MM.1S (cell line): ENCODE measurements around the gene KRT12.

Experiments
- DNase-seq: peaks from one replicate; pipeline ENCODE4 v3.0.0-alpha.2; 2015
- H2AFZ ChIP-seq: fragments of 300-600 bp; sonication (generic); 2 replicates; pipeline ENCODE4 v1.6.0; 2016; ENCODE audit warnings: antibody characterized with exemption, low read length
- H3F3A ChIP-seq: fragments of 300-600 bp; sonication (generic); 2 replicates; pipeline ENCODE4 v1.6.1; 2016; ENCODE audit warnings: mild to moderate bottlenecking, antibody characterized with exemption, low read length, moderate library complexity, mixed read lengths; ENCODE audit not compliant: insufficient read depth
- H3K27ac ChIP-seq: fragments of 300-600 bp; sonication (generic); 2 replicates; pipeline ENCODE4 v1.5.1; 2016; ENCODE audit warnings: mild to moderate bottlenecking, low read length
- H3K27me3 ChIP-seq: fragments of 300-600 bp; sonication (generic); replicated peaks from 2 replicates; pipeline ENCODE4 v1.6.0; 2016; ENCODE audit warnings: low read length; ENCODE audit not compliant: insufficient read depth
- H3K36me3 ChIP-seq: fragments of 300-600 bp; sonication (generic); replicated peaks from 2 replicates; pipeline ENCODE4 v1.6.1; 2016; ENCODE audit warnings: mild to moderate bottlenecking, low read length, mixed read lengths; ENCODE audit not compliant: insufficient read depth
- H3K4me1 ChIP-seq: fragments of 300-600 bp; sonication (generic); 2 replicates; pipeline ENCODE4 v1.6.1; 2016; ENCODE audit warnings: low read length, mixed read lengths
- H3K4me2 ChIP-seq: fragments of 300-600 bp; sonication (generic); 2 replicates; pipeline ENCODE4 v1.6.0; 2016; ENCODE audit warnings: low read depth, low read length
- H3K4me3 ChIP-seq: fragments of 300-600 bp; sonication (generic); 2 replicates; pipeline ENCODE4 v1.5.1; 2016; ENCODE audit warnings: low read length, mixed read lengths
- H3K79me2 ChIP-seq: fragments of 300-600 bp; sonication (generic); 2 replicates; pipeline ENCODE4 v1.6.1; 2016; ENCODE audit warnings: mixed run types, low read length, mixed read lengths
- H3K9ac ChIP-seq: fragments of 300-600 bp; sonication (generic); 2 replicates; pipeline ENCODE4 v1.6.1; 2016; ENCODE audit warnings: low read length, mixed read lengths
- H3K9me2 ChIP-seq: fragments of 300-600 bp; sonication (generic); replicated peaks from 2 replicates; pipeline ENCODE4 v1.6.1; 2016; ENCODE audit warnings: mild to moderate bottlenecking, low read length, mixed read lengths; ENCODE audit not compliant: insufficient read depth
- H3K9me3 ChIP-seq: fragments of 300-600 bp; sonication (generic); replicated peaks from 2 replicates; pipeline ENCODE4 v1.6.1; 2016; ENCODE audit warnings: mild to moderate bottlenecking, low read length, mixed read lengths; ENCODE audit not compliant: insufficient read depth
- H4K20me1 ChIP-seq: fragments of 300-600 bp; sonication (generic); 2 replicates; pipeline ENCODE4 v1.6.1; 2016; ENCODE audit warnings: mild to moderate bottlenecking, low read length, moderate library complexity, mixed read lengths; ENCODE audit not compliant: insufficient read depth
- EZH2 ChIP-seq: fragments of 300-600 bp; sonication (generic); optimal IDR thresholded peaks from 2 replicates; pipeline ENCODE3; 2017; ENCODE audit warnings: low read depth, mild to moderate bottlenecking, antibody characterized with exemption, low read length, mixed read lengths
- EZH2phosphoT487 ChIP-seq: fragments of 300-600 bp; sonication (generic); IDR thresholded peaks from 2 replicates; pipeline ENCODE4 v1.6.1; 2018; ENCODE audit warnings: antibody characterized with exemption, low read length
- TF ChIP-seq, protein P1 (sequence below): fragments of 300-600 bp; sonication (generic); IDR thresholded peaks from 2 replicates; pipeline ENCODE4 v1.5.1; 2016; ENCODE audit warnings: antibody characterized with exemption, low read length, mixed read lengths

KRT12 gene

GRCh38 chr17:40915199-40915661 is 48.2 kb upstream of the KRT12 start:
- H3K4me2 ChIP-seq = no peak overlapping the region
- no peak overlapping the region for H2AFZ ChIP-seq
- no peak for TF ChIP-seq EZH2
- TF ChIP-seq, protein P1, sequence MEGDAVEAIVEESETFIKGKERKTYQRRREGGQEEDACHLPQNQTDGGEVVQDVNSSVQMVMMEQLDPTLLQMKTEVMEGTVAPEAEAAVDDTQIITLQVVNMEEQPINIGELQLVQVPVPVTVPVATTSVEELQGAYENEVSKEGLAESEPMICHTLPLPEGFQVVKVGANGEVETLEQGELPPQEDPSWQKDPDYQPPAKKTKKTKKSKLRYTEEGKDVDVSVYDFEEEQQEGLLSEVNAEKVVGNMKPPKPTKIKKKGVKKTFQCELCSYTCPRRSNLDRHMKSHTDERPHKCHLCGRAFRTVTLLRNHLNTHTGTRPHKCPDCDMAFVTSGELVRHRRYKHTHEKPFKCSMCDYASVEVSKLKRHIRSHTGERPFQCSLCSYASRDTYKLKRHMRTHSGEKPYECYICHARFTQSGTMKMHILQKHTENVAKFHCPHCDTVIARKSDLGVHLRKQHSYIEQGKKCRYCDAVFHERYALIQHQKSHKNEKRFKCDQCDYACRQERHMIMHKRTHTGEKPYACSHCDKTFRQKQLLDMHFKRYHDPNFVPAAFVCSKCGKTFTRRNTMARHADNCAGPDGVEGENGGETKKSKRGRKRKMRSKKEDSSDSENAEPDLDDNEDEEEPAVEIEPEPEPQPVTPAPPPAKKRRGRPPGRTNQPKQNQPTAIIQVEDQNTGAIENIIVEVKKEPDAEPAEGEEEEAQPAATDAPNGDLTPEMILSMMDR = no peak
- no peak for TF ChIP-seq EZH2phosphoT487
- no peak overlapping the region for H3K9ac ChIP-seq
- no peak overlapping the region for H3K27ac ChIP-seq
- no peak overlapping the region for H3K4me3 ChIP-seq
- H3K36me3 ChIP-seq = no peaks in the 10 kb centered on the region
- H3K9me2 ChIP-seq = no peaks in the 10 kb centered on the region
- DNase-seq = no peak
- H3K9me3 ChIP-seq = no peaks in the 10 kb centered on the region
- no peaks in the 10 kb centered on the region for H3K27me3 ChIP-seq
- H4K20me1 ChIP-seq = no peaks in the 10 kb centered on the region
- no peaks in the 10 kb centered on the region for H3K79me2 ChIP-seq
- no peaks in the 10 kb centered on the region for H3F3A ChIP-seq
- H3K4me1 ChIP-seq = 0 out of 2 replicates have a peak, but pooled peaks cover 3% of the 10 kb centered on the region

GRCh38 chr17:40914075-40914855 is 47.2 kb upstream of the KRT12 start:
- H2AFZ ChIP-seq = no peak overlapping the region
- no peaks in the 10 kb centered on the region for H3K9me3 ChIP-seq
- H3K9me2 ChIP-seq = no peaks in the 10 kb centered on the region
- H3K79me2 ChIP-seq = no peaks in the 10 kb centered on the region
- H3F3A ChIP-seq = no peaks in the 10 kb centered on the region
- H3K27ac ChIP-seq = no peak overlapping the region
- H3K36me3 ChIP-seq = no peaks in the 10 kb centered on the region
- no peaks in the 10 kb centered on the region for H3K27me3 ChIP-seq
- no peak overlapping the region for H3K4me2 ChIP-seq
- H3K4me3 ChIP-seq = no peak overlapping the region
- TF ChIP-seq, protein P1 = no peak
- TF ChIP-seq EZH2phosphoT487 (no peak), EZH2 (no peak)
- H4K20me1 ChIP-seq = no peaks in the 10 kb centered on the region
- H3K4me1 ChIP-seq = 0 out of 2 replicates have a peak, but pooled peaks cover 4% of the 10 kb centered on the region
- no peak overlapping the region for H3K9ac ChIP-seq
- no peak for DNase-seq

DNA sequence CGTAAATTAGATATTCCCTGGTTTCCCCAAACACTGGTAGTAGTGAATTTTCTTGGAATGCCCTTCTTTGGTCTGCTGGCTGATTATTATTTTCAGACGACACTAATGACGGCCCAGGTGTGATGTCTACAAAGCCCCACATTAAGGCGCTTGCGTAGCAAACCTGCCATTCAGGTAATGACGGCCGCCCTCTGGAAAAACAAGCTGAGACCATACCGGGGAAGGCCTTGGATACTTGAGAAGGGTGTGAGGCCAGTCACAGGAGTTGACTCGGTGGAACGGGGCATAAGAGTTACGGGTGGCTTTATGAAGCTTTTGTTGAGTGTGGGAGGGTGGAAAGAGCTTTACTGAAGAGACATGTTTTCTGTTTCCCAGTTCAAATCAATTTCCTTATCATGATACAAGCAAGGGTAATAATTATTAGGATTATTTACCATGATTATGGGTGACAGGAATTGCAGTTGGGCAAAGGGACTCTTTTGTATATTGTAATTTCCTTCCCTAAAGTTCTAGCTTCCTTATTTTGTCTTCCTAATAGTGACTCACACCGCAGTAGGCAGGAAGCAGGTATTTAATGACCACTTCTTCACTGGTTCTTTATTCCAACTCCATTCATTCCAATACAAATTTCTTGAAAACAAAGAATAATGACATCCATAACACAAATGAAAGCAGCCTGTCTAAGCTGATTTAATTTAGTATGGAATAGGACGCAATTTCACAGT is 45.6 kb upstream of the KRT12 start:
- H3K36me3 ChIP-seq = no peaks in the 10 kb centered on the region
- H3K27me3 ChIP-seq = no peaks in the 10 kb centered on the region
- H2AFZ ChIP-seq = no peak overlapping the region
- H4K20me1 ChIP-seq = no peaks in the 10 kb centered on the region
- H3K79me2 ChIP-seq = no peaks in the 10 kb centered on the region
- H3K9me3 ChIP-seq = no peaks in the 10 kb centered on the region
- no peak overlapping the region for H3K9ac ChIP-seq
- H3K4me2 ChIP-seq = no peak overlapping the region
- TF ChIP-seq, protein P1 = no peak
- no peak for TF ChIP-seq EZH2
- TF ChIP-seq EZH2phosphoT487 = no peak
- no peaks in the 10 kb centered on the region for H3K9me2 ChIP-seq
- no peak for DNase-seq
- no peak overlapping the region for H3K4me3 ChIP-seq
- H3F3A ChIP-seq = no peaks in the 10 kb centered on the region
- H3K4me1 ChIP-seq = 0 out of 2 replicates have a peak, but pooled peaks cover 4% of the 10 kb centered on the region
- H3K27ac ChIP-seq = no peak overlapping the region
